Lower lobe of right lung (tissue), 2 donors: ENCODE measurements around the gene PLCL2. TPM values are rescaled to one million over a fixed set of nuclear protein-coding genes. Genes with fewer than 3 reads are reported as not detected.

Experiments used
- ATAC-seq, 2 donors: fragments of 200-7000 bp; cut with Tn5 transposase; one replicate each; pipeline ENCODE4 v1.9.1; 2020 to 2022; ENCODE audit warnings: mild to moderate bottlenecking in 2 of 2, moderate library complexity in 2 of 2
- DNase-seq: peaks from one replicate; pipeline ENCODE4 v3.0.0-alpha.2; 2020
- H3K27ac ChIP-seq: fragments of 200-600 bp; one replicate; pipeline ENCODE4 v1.8.0; 2022
- H3K27me3 ChIP-seq: fragments of 200-600 bp; one replicate; pipeline ENCODE4 v1.8.0; 2022; ENCODE audit warnings: low read depth
- H3K36me3 ChIP-seq: fragments of 200-600 bp; one replicate; pipeline ENCODE4 v1.8.0; 2022; ENCODE audit warnings: mild to moderate bottlenecking
- H3K4me1 ChIP-seq: fragments of 200-600 bp; one replicate; pipeline ENCODE4 v1.8.0; 2022
- H3K4me3 ChIP-seq: fragments of 200-600 bp; one replicate; pipeline ENCODE4 v1.8.0; 2022; ENCODE audit warnings: mild to moderate bottlenecking
- H3K9me3 ChIP-seq: fragments of 200-600 bp; one replicate; pipeline ENCODE4 v1.8.0; 2022
- intact Hi-C: fragments of 100-400 bp; cut with DNase I; formaldehyde crosslinking; loops from one replicate; pipeline ENCODE4 v1.11.0; 2022
- total RNA-seq: library from RNA; stranded (reverse); fragmentation: NEBNext Ultra II Directional; extraction: Animal tissue kit (Norgen Biotek cat#: 25700); gene quantifications from one replicate; pipeline ENCODE4 v1.2.1, GENCODE V29; 2021
- TF ChIP-seq, protein P1 (sequence below): fragments of 200-600 bp; IDR thresholded peaks from one replicate; pipeline ENCODE4 v1.8.0; 2022; ENCODE audit warnings: antibody characterized with exemption, mild to moderate bottlenecking
- donor health status: DM: no; HTN: yes; CAD: no; lungs with severe emphysema.

PLCL2 gene
- total RNA-seq, 1 donor from 2014 or later, result 12.1 TPM

DNA sequence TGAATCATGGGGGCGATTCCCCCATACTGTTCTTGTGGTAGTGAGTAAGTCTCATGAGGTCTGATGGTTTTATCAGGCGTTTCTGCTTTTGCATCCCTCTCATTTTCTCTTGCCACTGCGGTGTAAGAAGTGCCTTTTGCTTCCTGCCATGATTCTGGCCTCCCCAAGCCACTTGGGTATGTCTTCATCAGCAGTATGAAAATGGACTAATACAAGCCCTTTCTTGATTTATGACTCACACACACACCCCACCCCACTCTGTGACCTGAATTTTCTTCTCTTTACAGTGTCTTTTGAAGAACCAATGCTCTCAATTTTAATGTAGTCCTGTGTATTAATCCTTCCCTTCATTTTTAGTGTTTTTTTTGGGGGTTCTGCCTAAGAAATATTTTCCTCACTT is 244.8 kb downstream of the PLCL2 start:
- ATAC-seq, result no peak
- H3K36me3 ChIP-seq, result no peaks in the 10 kb centered on the region
- DNase-seq, result no peak
- no peaks in the 10 kb centered on the region for H3K9me3 ChIP-seq
- no peaks in the 10 kb centered on the region for H3K27me3 ChIP-seq
- H3K4me1 ChIP-seq, result no peaks in the 10 kb centered on the region
- TF ChIP-seq, protein P1, sequence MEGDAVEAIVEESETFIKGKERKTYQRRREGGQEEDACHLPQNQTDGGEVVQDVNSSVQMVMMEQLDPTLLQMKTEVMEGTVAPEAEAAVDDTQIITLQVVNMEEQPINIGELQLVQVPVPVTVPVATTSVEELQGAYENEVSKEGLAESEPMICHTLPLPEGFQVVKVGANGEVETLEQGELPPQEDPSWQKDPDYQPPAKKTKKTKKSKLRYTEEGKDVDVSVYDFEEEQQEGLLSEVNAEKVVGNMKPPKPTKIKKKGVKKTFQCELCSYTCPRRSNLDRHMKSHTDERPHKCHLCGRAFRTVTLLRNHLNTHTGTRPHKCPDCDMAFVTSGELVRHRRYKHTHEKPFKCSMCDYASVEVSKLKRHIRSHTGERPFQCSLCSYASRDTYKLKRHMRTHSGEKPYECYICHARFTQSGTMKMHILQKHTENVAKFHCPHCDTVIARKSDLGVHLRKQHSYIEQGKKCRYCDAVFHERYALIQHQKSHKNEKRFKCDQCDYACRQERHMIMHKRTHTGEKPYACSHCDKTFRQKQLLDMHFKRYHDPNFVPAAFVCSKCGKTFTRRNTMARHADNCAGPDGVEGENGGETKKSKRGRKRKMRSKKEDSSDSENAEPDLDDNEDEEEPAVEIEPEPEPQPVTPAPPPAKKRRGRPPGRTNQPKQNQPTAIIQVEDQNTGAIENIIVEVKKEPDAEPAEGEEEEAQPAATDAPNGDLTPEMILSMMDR, result no peak
- no peak overlapping the region for H3K4me3 ChIP-seq
- intact Hi-C loops, result no loop called here
- no peak overlapping the region for H3K27ac ChIP-seq

DNA sequence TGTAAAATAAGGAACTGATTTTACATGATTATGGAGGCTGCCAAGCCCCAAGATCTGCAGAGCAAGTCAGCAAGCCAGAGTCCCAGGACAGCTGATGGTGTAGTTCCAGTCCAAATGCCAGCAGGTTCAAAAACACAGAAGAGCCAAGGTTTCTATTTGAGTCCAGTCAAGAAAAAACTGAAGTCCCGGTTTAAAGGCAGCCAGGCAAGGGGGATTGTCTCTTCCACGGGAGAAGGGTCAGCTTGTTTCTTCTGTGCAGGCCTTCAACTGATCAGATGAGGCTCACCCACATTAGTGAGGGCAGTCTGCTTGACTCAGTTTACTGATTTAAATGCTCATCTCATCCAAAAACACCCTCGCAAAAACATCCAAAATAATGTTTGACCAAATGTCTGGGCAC is 246.2 kb downstream of the PLCL2 start:
- no peak for DNase-seq
- H3K4me1 ChIP-seq, result no peaks in the 10 kb centered on the region
- TF ChIP-seq, protein P1, result no peak
- no peak overlapping the region for H3K4me3 ChIP-seq
- ATAC-seq, result no peak
- no peaks in the 10 kb centered on the region for H3K9me3 ChIP-seq
- no peaks in the 10 kb centered on the region for H3K27me3 ChIP-seq
- no peak overlapping the region for H3K27ac ChIP-seq
- H3K36me3 ChIP-seq, result no peaks in the 10 kb centered on the region
- intact Hi-C loops, result no loop called here

DNA sequence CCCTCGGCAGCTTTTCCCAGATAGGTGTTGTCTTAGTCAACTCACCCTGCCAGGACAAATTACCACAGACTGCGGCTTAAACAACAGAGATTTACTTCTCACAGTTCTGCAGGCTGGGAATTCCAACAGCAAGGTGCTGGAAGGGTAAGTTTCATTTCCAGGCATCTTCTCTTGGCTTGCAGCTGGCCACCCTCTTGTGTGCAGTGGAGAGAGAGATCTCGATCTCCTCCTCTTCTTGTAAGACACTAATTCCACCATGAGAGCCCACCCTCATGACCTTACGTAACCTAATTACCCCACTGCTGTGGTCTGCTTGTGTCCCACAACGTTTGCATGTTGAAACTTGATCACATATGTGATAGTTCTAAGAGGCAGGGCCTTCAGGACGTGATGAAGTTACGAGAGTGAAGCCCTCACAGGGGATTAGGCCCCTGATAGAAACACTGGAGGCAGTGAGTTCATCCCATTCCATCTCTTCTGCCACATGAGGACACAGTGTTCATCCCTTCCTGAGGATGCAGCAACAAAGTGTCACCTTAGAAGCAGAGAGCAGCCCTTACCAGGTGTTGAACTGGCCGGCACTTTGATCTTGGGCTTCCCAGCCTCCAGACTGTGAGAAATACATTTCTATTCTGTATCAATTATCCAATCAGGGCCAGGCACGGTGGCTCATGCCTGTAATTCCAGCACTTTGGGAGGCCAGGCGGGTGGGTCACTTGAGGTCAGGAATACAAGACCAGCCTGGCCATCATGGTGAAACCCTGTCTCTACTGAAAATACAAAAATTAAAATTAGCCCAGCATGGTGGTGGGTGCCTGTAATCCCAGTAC is 247.7 kb downstream of the PLCL2 start:
- Histone ChIP-seq H3K27me3 (no peaks in the 10 kb centered on the region), H3K9me3 (no peaks in the 10 kb centered on the region), H3K36me3 (no peaks in the 10 kb centered on the region), H3K27ac (no peak overlapping the region), H3K4me1 (no peaks in the 10 kb centered on the region), H3K4me3 (no peak overlapping the region)
- TF ChIP-seq, protein P1, result no peak
- DNase-seq, result no peak
- no peak for ATAC-seq
- intact Hi-C loops, result no loop called here

DNA sequence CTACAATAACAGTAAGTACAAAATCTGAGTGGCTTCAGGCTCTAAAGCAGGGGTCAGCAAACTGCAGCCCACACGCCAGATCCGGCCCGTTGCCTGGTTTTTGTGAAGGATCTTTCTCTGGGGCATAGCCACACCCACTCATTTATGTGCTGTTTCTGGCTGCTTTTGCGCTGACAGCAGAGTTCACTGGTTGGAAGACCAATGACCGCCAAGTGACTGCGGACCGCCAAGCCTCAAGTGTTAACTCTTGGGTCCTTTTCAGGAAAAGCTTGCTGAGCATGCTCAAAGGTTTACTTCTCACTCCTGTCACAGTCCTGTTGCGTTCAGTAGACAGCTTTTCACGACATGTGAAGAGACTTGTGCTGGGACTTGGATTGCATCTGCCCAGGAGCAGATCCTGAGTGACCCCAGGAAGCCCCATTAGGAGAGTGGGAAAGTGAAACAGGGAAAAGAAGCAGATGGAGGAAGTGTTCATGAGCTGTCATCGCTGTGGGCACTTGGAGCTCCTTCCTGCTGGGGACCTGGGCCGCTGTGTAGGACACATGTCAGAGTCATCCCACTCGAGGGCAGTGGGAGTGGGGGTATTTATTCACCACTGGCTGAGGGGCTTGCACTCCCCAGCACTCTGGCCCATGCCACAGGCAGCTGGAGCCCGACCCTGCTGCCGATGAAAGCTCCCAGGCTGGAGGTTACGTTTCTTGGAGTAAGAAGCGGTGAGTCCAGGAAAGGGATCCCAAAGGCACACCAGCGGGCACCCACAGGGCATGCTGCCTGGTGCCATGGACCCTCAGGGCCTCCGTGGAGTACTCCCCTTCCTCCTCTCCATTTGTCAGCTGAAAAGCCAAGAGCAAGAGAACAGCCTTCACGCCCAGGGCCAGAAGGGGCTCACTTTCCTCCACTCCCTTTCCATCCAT is 249.1 kb downstream of the PLCL2 start:
- ATAC-seq (no peak), DNase-seq (no peak)
- Histone ChIP-seq H3K27me3 (no peaks in the 10 kb centered on the region), H3K9me3 (no peaks in the 10 kb centered on the region), H3K4me3 (no peak overlapping the region), H3K27ac (no peak overlapping the region), H3K4me1 (no peaks in the 10 kb centered on the region), H3K36me3 (no peaks in the 10 kb centered on the region)
- TF ChIP-seq, protein P1, result no peak
- intact Hi-C loops, result no loop called here

DNA sequence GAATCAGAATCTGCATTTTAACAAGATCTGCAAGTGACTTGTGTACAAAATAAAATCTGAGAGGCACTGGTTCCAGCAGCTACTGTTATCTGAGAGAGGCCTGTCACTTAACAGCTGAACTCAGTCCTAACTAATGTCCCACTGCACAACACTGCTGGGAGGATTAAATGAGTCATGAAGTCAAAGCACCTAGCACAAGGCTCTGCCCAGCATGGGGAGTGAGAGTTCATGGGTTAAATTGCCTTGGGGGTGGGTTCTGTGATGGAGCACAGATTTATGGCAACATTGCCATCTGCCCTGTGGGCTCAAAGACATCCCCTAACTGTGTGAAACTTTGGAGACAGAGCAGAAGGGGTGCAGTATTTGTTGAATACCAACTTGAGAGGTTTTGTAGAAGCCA is 250.9 kb downstream of the PLCL2 start:
- no peaks in the 10 kb centered on the region for H3K27me3 ChIP-seq
- no peak for ATAC-seq
- TF ChIP-seq, protein P1, result no peak
- H3K27ac ChIP-seq, result no peak overlapping the region
- no peak for DNase-seq
- no peaks in the 10 kb centered on the region for H3K36me3 ChIP-seq
- intact Hi-C loops, result no loop called here
- H3K9me3 ChIP-seq, result no peaks in the 10 kb centered on the region
- H3K4me1 ChIP-seq, result no peaks in the 10 kb centered on the region
- no peak overlapping the region for H3K4me3 ChIP-seq
